GM13977 (cell line): ENCODE data around the gene RGSL1.
"Not testable (repeated sequence)": the region's sequence is repeated elsewhere in the genome, so short reads cannot be mapped to it uniquely, and the experiment has no call there.

Experiments
- DNase-seq: peaks from one replicate; pipeline ENCODE4 v3.0.0; 2012; ENCODE audit warnings: low spot score
- CTCF ChIP-seq: IDR thresholded peaks from 2 replicates; pipeline ENCODE4 v1.5.1; 2012; ENCODE audit warnings: mild to moderate bottlenecking, control low read depth; ENCODE audit not compliant: insufficient read depth; ENCODE audit errors: extremely low read depth, missing control alignments
- in situ Hi-C: fragments of 300-500 bp; cut with MboI; formaldehyde crosslinking; loops from one replicate; pipeline ENCODE4 v1.12.0; 2022; ENCODE audit warnings: low sequenced_read_pairs, low pct_unique_long_range_greater_than_20kb, mixed read lengths, inconsistent platforms; ENCODE audit not compliant: unreplicated experiment

Gene RGSL1

DNA sequence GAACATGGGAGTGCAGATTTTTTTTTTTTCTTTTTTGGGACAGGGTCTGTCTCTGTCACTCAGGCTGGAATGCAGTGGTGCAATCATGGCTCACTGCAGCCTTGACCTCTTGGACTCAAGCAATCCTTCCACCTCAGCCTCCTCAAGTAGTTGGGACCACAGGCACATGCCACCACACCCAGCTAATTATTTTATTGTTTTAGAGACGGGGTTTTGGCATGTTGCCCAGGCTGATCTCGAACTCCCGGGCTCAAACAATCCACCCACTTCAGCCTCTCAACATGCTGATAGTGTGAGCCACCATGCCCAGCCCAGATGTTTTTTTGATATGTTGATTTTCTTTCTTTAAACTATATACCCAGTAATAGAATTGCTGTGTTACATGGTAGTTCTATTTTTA lies 57.7 kb downstream of the RGSL1 start:
- in situ Hi-C loops, result no loop called here
- no peak for TF ChIP-seq CTCF
- DNase-seq, result no peak

DNA sequence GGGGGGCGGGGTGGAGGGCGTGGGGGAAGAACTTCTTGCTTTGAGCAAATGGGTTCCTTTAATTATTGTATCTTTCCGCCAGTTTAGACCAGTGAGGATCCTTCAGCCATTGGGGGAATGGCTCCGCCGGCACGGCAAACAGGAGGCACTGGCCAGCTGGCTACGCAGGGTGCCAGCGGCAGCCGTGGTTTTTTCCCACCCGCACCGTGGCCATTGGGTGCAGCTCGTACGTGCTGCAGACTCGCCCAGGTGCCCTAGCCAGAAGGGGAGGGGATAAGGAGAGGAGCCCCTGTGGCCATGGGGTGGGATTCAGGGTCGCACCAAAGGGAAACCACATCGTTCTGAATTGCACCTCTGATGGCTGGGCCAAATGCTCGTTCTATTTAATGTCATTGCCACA lies 65.6 kb downstream of the RGSL1 start:
- in situ Hi-C loops, result no loop called here
- DNase-seq, result no peak
- TF ChIP-seq CTCF, result no peak

DNA sequence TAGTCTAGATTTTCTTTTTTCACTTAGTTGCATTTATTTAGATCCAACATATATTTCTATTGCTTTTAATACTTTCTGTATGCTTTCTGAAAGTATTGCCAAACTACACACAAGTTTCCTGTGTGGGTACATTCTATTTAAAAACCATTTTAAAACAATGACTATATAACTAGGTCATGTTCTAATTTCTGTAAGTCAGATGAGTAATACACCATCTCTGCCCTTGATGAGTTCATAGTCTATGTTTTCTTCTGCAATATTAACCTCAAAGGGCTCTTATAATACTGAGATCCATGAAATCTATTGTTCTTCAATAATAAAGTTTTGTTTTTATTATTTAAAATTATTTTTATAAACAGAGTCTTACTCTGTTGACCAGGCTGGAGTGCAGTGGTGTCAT lies 70.8 kb downstream of the RGSL1 start:
- no peak for TF ChIP-seq CTCF
- in situ Hi-C loops, result no loop called here

GRCh38 chr1:182525342-182525741 lies 75.4 kb downstream of the RGSL1 start:
- no peak for TF ChIP-seq CTCF
- in situ Hi-C loops, result no loop called here
- no peak for DNase-seq

More for the DNA sequence above, 70.8 kb downstream of the RGSL1 start:
- DNase-seq, result no peak

DNA sequence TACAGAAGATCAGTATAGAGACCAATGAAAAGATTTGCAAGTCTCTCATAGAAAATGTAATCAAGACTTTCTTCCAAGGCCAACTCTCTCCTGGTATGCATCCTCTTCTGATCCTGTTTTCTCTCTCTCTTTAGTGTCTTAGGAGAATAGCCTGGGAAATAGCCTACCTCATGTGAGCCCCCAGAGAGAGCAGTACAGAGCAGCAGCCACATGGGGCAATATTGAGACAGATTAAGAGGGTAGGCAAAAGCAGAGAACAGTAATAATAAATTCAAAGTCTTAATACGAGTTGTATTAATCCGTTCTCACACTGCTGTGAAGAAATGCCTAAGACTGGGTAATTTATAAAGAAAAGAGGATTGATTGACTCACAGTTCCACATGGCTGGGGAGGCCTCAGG lies 77.7 kb downstream of the RGSL1 start:
- in situ Hi-C loops, result no loop called here
- DNase-seq, result no peak
- no peak for TF ChIP-seq CTCF

DNA sequence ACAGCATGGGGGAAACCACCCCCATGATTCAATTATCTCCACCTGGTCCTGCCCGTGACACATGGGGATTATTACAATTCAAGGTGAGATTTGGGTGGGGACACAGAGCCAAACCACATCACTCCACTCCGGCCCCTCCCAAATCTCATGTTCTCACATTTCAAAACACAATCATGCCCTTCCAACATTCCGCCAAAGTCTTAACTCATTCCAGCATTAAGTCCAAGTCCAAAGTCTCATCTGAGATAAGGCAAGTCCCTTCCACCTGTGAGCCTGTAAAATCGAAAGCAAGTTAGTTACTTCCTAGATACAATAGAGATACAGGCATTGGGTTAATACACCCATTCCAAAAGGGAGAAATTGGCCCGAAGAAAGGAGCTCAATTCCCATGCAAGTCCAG lies 78.3 kb downstream of the RGSL1 start:
- in situ Hi-C loops, DNase-seq: not testable (repeated sequence)

DNA sequence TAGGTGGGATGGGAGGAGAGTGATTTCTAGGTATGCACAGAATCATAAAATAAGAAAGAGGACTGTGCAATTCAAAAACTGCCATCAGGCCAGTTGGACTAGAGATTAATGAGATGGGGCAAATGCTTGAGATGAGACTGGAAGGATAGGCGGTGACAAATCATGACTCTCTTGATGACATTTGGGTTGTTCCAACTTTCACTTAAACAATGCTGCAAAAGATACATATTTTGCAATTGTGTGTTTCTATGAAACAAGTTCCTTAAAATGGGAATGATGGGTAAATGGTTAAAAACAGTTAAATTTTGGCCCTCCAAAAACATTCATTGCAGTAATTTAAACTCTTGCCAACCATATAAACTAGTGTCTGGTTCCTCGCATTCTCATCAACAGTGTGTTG lies 84.0 kb downstream of the RGSL1 start:
- no peak for TF ChIP-seq CTCF

GRCh38 chr1:182549346-182549745 lies 99.4 kb downstream of the RGSL1 start:
- no peak for DNase-seq
- in situ Hi-C loops, result no loop called here
- no peak for TF ChIP-seq CTCF

More for the DNA sequence above, 84.0 kb downstream of the RGSL1 start:
- in situ Hi-C loops, result no loop called here
- DNase-seq, result no peak
